Heart left ventricle (tissue), 13 donors: Measurements from ENCODE around the gene CMTM5.

Experiments used
- POLR2A ChIP-seq, 2 donors: fragments of 450-650 bp; IDR thresholded peaks; one replicate each; pipeline ENCODE4 v1.6.1; 2017; ENCODE audit warnings: antibody characterized with exemption in 2 of 2, mild to moderate bottlenecking in 2 of 2, moderate library complexity in 2 of 2
- TF ChIP-seq, protein P1 (sequence below), 12 donors: fragments of 200-600 bp; sonication (generic) in 4 of 12; IDR thresholded peaks; one replicate each; pipeline versions ENCODE4 v1.5.0 to v1.8.0; 2018 to 2022; ENCODE audit warnings: antibody characterized with exemption in 12 of 12, mild to moderate bottlenecking in 5 of 12
- donor health status: ischemic (EF 13 %, LVEDD 7.1; RV severe dilation, severe dysfunction).
- donor health status: DM: no; HTN: yes; CAD: no.
- donor health status: DM: no; HTN: no; CAD: no.
- donor health status: ischemic (EF 25% LVEDD 6.9; RV normal size, moderate dysfunction).
- donor health status: ischemic (EF 25% LVEDD 5.7; RV mildly dilated, moderate dysfunction).
- donor health status: ischemic (EF 35%, LVEDD 5.7; RV mildly dilated, moderate dysfunction).
- donor health status: nonischemic (EF 11% LVEDD 7.7; RV severe dilation, severe dysfunction).
- donor health status: DM: yes; HTN: yes; CAD: no.
- donor health status: PGD.
- donor health status: ischemic (EF 29% LVEDD 5.4; RV normal size, mild dysfunction).
- donor health status: nonischemic (EF 23%, LVEDD 6.1; RV moderate dilation, normal function).

DNA sequence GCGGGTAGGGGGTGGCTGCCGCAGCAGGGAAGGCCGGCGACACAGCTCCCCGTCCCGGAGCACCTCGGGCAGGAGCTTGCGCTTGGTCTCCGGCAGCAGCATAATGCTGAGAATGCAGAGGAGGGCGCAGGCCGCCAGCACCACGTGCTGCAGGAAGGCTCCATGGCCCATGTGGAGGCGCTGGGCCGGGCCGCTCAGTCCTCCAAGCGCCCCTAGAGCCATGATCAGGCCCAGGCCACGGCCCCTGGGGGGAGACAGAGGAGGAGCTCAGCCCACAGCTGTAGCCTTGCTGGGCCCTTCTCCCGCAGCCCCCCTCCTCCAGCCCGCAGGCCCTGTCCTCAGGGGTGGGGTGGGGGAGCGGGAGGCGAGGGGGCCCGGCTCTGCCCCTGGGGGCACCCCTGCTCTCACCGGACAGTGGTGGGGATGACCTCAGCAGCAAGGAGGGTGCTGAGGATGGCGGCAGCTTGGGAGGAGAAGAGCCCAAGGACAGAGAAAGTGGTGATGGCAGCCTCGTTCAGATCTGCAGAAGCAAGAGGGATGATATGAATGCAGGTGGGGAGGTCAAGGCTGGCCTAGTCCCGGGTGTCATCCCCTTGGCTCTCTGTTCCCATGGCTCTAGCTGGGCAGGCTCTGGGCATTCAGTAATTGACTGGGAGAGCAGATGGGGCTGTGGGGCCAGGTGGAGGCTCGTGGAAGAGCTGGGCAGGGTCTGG is 30.0 kb upstream of the CMTM5 start:
- TF ChIP-seq, protein P1, sequence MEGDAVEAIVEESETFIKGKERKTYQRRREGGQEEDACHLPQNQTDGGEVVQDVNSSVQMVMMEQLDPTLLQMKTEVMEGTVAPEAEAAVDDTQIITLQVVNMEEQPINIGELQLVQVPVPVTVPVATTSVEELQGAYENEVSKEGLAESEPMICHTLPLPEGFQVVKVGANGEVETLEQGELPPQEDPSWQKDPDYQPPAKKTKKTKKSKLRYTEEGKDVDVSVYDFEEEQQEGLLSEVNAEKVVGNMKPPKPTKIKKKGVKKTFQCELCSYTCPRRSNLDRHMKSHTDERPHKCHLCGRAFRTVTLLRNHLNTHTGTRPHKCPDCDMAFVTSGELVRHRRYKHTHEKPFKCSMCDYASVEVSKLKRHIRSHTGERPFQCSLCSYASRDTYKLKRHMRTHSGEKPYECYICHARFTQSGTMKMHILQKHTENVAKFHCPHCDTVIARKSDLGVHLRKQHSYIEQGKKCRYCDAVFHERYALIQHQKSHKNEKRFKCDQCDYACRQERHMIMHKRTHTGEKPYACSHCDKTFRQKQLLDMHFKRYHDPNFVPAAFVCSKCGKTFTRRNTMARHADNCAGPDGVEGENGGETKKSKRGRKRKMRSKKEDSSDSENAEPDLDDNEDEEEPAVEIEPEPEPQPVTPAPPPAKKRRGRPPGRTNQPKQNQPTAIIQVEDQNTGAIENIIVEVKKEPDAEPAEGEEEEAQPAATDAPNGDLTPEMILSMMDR (IDR thresholded peaks at IDR 0.05): no peak
- no peak for TF ChIP-seq POLR2A (IDR thresholded peaks at IDR 0.05)
